Endothelial cell of umbilical vein (primary cell): ENCODE measurements around the gene MAD2L2. TPM values are rescaled to one million over a fixed set of nuclear protein-coding genes. Genes with fewer than 3 reads are reported as not detected.

Experiments
- BruUV-seq: library from RNA; stranded (reverse); fragments of 400-500 nt; replicated peaks from 2 replicates; lab custom pipeline; 2021; lab: Mats Ljungman, UMichigan
- CTCF ChIA-PET: fragments of 300-600, 350-600 bp; sonication (Branson Sonifier 250); formaldehyde crosslinking; loops from one replicate; lab custom pipeline; 2021; ENCODE audit warnings: antibody characterized with exemption, inconsistent platforms; lab: Charles Lee
- POLR2A ChIA-PET: fragments of 300-600, 350-600 bp; sonication (Branson Sonifier 250); formaldehyde crosslinking; loops from one replicate; lab custom pipeline; 2021; ENCODE audit warnings: antibody characterized with exemption, inconsistent platforms; lab: Charles Lee
- DNase-seq: peaks from one replicate; pipeline ENCODE4 v3.0.0-alpha.2; 2011; ENCODE audit warnings: low read depth, low spot score
- FAIRE-seq: peaks from 2 replicates; lab custom pipeline; 2011; peaks lifted over from hg19 to GRCh38; lab: Jason Lieb, UNC
- H2AFZ ChIP-seq: 2 replicates; pipeline ENCODE4 v1.6.0; 2012; ENCODE audit warnings: low read depth, low read length, control low read depth, inconsistent platforms
- H3K27ac ChIP-seq: 2 replicates; pipeline ENCODE4 v1.5.1; 2011; ENCODE audit warnings: low read depth, mild to moderate bottlenecking, control low read depth, low read length, moderate library complexity; ENCODE audit not compliant: insufficient read depth
- H3K27me3 ChIP-seq, 2 experiments: 2 replicates each; pipeline versions ENCODE4 v1.6.0 to v1.6.1; 2011; ENCODE audit warnings: low read length in 2 of 2, mixed read lengths in 1 of 2; ENCODE audit not compliant: control insufficient read depth in 2 of 2, insufficient read depth in 2 of 2
- H3K36me3 ChIP-seq, 2 experiments: 2 replicates in 1 of 2; 3 replicates in 1 of 2; pipeline ENCODE4 v1.5.1; 2011; ENCODE audit warnings: low read length in 2 of 2, mild to moderate bottlenecking in 1 of 2, moderate library complexity in 1 of 2; ENCODE audit not compliant: control insufficient read depth in 2 of 2, insufficient read depth in 2 of 2; ENCODE audit errors: extremely low read depth in 1 of 2
- H3K4me1 ChIP-seq: 3 replicates; pipeline ENCODE4 v1.5.1; 2011; ENCODE audit warnings: mild to moderate bottlenecking, low read length; ENCODE audit not compliant: control insufficient read depth, insufficient read depth; ENCODE audit errors: extremely low read depth
- H3K4me2 ChIP-seq: 2 replicates; pipeline ENCODE4 v1.6.1; 2011; ENCODE audit warnings: low read length, control low read depth, mixed read lengths; ENCODE audit not compliant: insufficient read depth
- H3K4me3 ChIP-seq, 3 experiments: fragments of 200-600 bp in 1 of 3; sonication (generic), shearing (Covaris generic) in 1 of 3; replicated peaks in 1 of 3; 2 replicates each; pipeline ENCODE4 v1.5.1; 2011 to 2016; ENCODE audit warnings: control low read depth in 3 of 3, low read length in 3 of 3, mild to moderate bottlenecking in 2 of 3, inconsistent platforms in 1 of 3, low read depth in 1 of 3, moderate library complexity in 1 of 3; ENCODE audit not compliant: insufficient read depth in 1 of 3
- H3K79me2 ChIP-seq: 2 replicates; pipeline ENCODE4 v1.6.0; 2012; ENCODE audit warnings: low read length, inconsistent platforms; ENCODE audit not compliant: control insufficient read depth, insufficient read depth
- H3K9ac ChIP-seq: replicated peaks from 2 replicates; pipeline ENCODE3; 2011; ENCODE audit warnings: low read length, control low read depth; ENCODE audit not compliant: insufficient read depth; ENCODE audit errors: extremely low read depth
- H3K9me1 ChIP-seq: replicated peaks from 3 replicates; pipeline ENCODE4 v1.6.0; 2011; ENCODE audit warnings: mild to moderate bottlenecking, low read length; ENCODE audit not compliant: control insufficient read depth, insufficient read depth; ENCODE audit errors: extremely low read depth
- H3K9me3 ChIP-seq: replicated peaks from 2 replicates; pipeline ENCODE4 v1.5.1; 2012; ENCODE audit warnings: low read length, inconsistent platforms; ENCODE audit not compliant: control insufficient read depth, insufficient read depth
- H4K20me1 ChIP-seq: replicated peaks from 2 replicates; pipeline ENCODE3; 2011; ENCODE audit warnings: mild to moderate bottlenecking, low read length; ENCODE audit not compliant: control insufficient read depth, insufficient read depth; ENCODE audit errors: extremely low read depth
- CTCF ChIP-seq, 2 donors: IDR thresholded peaks; 1 replicate in 1 of 2; 2 replicates in 1 of 2; pipeline ENCODE4 v1.5.1; 2011; ENCODE audit warnings: low read length in 2 of 2, mild to moderate bottlenecking in 2 of 2, moderate library complexity in 2 of 2, control low read depth in 1 of 2, inconsistent platforms in 1 of 2, low read depth in 1 of 2; ENCODE audit not compliant: insufficient read depth in 1 of 2; ENCODE audit errors: extremely low read depth in 1 of 2
- EZH2 ChIP-seq: IDR thresholded peaks from 2 replicates; pipeline ENCODE4 v1.6.1; 2012; ENCODE audit warnings: borderline replicate concordance, low read depth, mild to moderate bottlenecking, moderate library complexity, low read length, inconsistent platforms; ENCODE audit not compliant: severe bottlenecking
- FOS ChIP-seq: IDR thresholded peaks from 2 replicates; pipeline ENCODE4 v1.6.1; 2011; ENCODE audit warnings: mild to moderate bottlenecking, low read length, moderate library complexity, borderline replicate concordance; ENCODE audit not compliant: insufficient read depth
- GATA2 ChIP-seq: IDR thresholded peaks from 2 replicates; pipeline ENCODE4 v1.7.0; 2011; ENCODE audit warnings: low read depth, mild to moderate bottlenecking, moderate library complexity, mixed read lengths, low read length; ENCODE audit not compliant: insufficient read length, insufficient read depth
- JUN ChIP-seq: IDR thresholded peaks from 2 replicates; pipeline ENCODE4 v1.6.1; 2011; ENCODE audit warnings: borderline replicate concordance, low read depth; ENCODE audit not compliant: insufficient read length, insufficient read depth
- MAX ChIP-seq: IDR thresholded peaks from 2 replicates; pipeline ENCODE4 v1.6.1; 2011; ENCODE audit not compliant: insufficient read depth, insufficient read length
- MYC ChIP-seq: IDR thresholded peaks from one replicate; pipeline ENCODE4 v1.6.1; 2011; ENCODE audit warnings: mild to moderate bottlenecking, low read depth, low read length
- POLR2A ChIP-seq: IDR thresholded peaks from 2 replicates; pipeline ENCODE4 v1.6.1; 2012; ENCODE audit warnings: low read depth, mild to moderate bottlenecking, control low read depth, low read length
- POLR2AphosphoS5 ChIP-seq: IDR thresholded peaks from 2 replicates; pipeline ENCODE4 v1.6.1; 2012; ENCODE audit warnings: low read depth, mild to moderate bottlenecking, control low read depth, low read length, moderate library complexity; ENCODE audit not compliant: insufficient read depth
- dilution Hi-C: fragments of 300-500 bp; cut with MboI; formaldehyde crosslinking; loops from one replicate; pipeline ENCODE4 v1.15.0; 2019; ENCODE audit warnings: low sequenced_read_pairs; ENCODE audit not compliant: extremely low pct_ligation_motif_present
- intact Hi-C: fragments of 100-400 bp; cut with micrococcal nuclease; formaldehyde crosslinking; loops from one replicate; pipeline ENCODE4 v1.10.0; 2022
- polyA plus RNA-seq, 4 experiments: library from polyadenylated mRNA; depleted of rRNA in 3 of 4; stranded (reverse) in 3 of 4; unstranded in 1 of 4; fragments of >200 nt; gene quantifications; 2 replicates each; pipeline versions ENCODE4 v1.2.1 to v1.2.3, GENCODE V29; 2011 to 2012; ENCODE audit warnings: missing spikeins in 1 of 4
- total RNA-seq: library from RNA; stranded (reverse); gene quantifications from 2 replicates; pipeline ENCODE4 v1.2.3, GENCODE V29; 2021

Gene MAD2L2
- total and polyA plus RNA-seq, 2 donors (not counting 3 experiments of a cell fraction or from before 2014, with no cell fraction given): 35.9 to 74.2 TPM

- H3K4me2 ChIP-seq: no peak overlapping the region
Measured at GRCh38 chr1:11700601-11701467, 19.9 kb upstream of the MAD2L2 start.

More at GRCh38 chr1:11700601-11701467, 19.9 kb upstream of the MAD2L2 start:
- no TSS peak for BruUV-seq
- peaks cover 12 to 20% of the 10 kb centered on the region in 2 experiments for H3K27me3 ChIP-seq
- dilution Hi-C loops (no loop called here), intact Hi-C loops (no loop called here)
- no peak overlapping the region for H3K27ac ChIP-seq
- FAIRE-seq: no peak
- CTCF ChIA-PET: interaction anchor here (1.0 to 3.5 kb wide), 5 partner anchors 10 to 663 kb away, joined by 3 to 17 read pairs (median 4); no protein-coding TSS in a partner anchor
- H3K4me1 ChIP-seq: no peaks in the 10 kb centered on the region
- H3K9me3 ChIP-seq: no peaks in the 10 kb centered on the region
- H3K4me3 ChIP-seq: no peak overlapping the region
- no peaks in the 10 kb centered on the region for H3K9me1 ChIP-seq
- no peak overlapping the region for H2AFZ ChIP-seq
- H3K9ac ChIP-seq: no peak overlapping the region
- POLR2A ChIA-PET: no interaction called here
- H4K20me1 ChIP-seq: no peaks in the 10 kb centered on the region
- H3K79me2 ChIP-seq: no peaks in the 10 kb centered on the region
- TF ChIP-seq GATA2 (no peak), JUN (no peak), CTCF (IDR thresholded peaks at IDR 0.05; ENCODE audit: extremely low read depth in 1 of 2, insufficient read depth in 1 of 2, low read depth in 1 of 2, low read length in 2 of 2) (no peak), POLR2AphosphoS5 (no peak), MYC (no peak), FOS (no peak), EZH2 (no peak), POLR2A (no peak), MAX (no peak)
- no peak for DNase-seq
- H3K36me3 ChIP-seq: no peaks in the 10 kb centered on the region
